Epithelial cell of esophagus (primary cell): ENCODE data around the gene PCBD1.
"Not testable (repeated sequence)": the region's sequence is repeated elsewhere in the genome, so short reads cannot be mapped to it uniquely, and the experiment has no call there.

Source experiments
- DNase-seq: peaks from one replicate; pipeline ENCODE4 v3.0.0; 2010; ENCODE audit warnings: low read depth
- H3K4me3 ChIP-seq: 2 replicates; pipeline ENCODE4 v1.5.1; 2011; ENCODE audit warnings: mild to moderate bottlenecking, low read length, control low read depth
- TF ChIP-seq, protein P1 (sequence below): IDR thresholded peaks from 2 replicates; pipeline ENCODE4 v1.5.1; 2011; ENCODE audit warnings: low read depth, mild to moderate bottlenecking, low read length, control low read depth, inconsistent platforms; ENCODE audit not compliant: insufficient read depth; ENCODE audit errors: missing control alignments

PCBD1 gene

DNA sequence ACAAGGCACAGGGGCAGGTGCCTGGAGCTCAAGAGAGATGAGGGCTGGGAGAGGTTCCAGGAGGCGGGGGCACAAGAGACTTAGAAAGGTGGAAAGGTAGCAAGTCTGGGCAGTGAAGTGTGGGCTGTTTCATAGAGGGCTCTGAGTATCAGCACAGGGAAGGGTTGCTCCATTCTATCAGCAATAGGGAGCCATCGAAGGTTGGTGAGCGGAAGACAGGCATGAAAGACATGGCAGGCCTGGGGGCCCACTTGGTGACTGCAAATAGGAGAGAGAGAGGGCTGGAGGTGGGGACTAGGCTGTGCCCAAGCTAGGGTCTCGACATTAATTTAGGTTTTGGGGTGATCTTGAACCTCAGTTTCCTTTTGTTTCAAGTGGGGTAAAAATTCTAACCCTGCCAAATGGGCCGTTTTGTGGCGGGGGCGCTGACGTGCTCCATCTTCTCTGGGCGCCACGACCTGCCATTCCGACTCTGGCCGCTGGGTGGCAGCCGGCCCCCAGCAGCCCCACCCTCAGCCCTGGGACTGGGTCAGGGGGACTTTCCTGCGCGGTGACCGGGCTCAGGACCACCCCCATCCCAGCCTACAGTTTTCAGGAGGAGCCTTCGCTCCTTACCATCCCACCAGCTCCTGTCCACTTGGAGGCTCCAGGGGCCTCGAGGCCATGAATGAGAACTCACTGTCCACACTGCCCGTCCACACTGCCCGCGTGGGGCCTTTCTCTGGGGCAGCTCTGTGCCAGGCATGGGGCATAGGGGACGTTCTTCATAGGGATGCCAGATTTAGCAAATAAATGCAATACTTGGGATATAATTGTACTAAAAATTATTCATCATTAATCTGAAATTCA, 37.2 kb upstream of the PCBD1 start:
- TF ChIP-seq, protein P1, sequence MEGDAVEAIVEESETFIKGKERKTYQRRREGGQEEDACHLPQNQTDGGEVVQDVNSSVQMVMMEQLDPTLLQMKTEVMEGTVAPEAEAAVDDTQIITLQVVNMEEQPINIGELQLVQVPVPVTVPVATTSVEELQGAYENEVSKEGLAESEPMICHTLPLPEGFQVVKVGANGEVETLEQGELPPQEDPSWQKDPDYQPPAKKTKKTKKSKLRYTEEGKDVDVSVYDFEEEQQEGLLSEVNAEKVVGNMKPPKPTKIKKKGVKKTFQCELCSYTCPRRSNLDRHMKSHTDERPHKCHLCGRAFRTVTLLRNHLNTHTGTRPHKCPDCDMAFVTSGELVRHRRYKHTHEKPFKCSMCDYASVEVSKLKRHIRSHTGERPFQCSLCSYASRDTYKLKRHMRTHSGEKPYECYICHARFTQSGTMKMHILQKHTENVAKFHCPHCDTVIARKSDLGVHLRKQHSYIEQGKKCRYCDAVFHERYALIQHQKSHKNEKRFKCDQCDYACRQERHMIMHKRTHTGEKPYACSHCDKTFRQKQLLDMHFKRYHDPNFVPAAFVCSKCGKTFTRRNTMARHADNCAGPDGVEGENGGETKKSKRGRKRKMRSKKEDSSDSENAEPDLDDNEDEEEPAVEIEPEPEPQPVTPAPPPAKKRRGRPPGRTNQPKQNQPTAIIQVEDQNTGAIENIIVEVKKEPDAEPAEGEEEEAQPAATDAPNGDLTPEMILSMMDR, result peak; percentile 84
- H3K4me3 ChIP-seq, result no peak overlapping the region
- DNase-seq, result peak; percentile 38

DNA sequence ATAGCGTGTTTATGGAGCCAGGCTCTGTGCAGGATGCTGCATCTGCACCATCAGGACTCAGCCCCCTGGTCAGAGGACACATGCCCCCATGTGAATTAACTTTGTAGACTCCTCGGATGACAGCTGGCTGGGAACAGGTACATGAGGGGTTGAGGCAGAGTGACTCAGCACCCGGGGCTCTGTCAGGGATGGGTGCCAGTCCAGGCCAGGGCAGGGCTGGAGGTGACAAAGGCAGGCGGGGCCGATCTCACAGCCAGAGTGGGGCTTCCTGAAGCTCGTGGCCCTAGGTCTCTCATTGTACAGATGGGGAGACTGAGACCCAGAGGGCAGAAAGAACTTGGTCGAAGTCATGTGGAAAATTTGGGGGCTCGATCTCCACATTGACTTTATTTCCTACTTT, 35.3 kb upstream of the PCBD1 start:
- TF ChIP-seq, protein P1, result no peak
- no peak for DNase-seq
- no peak overlapping the region for H3K4me3 ChIP-seq

DNA sequence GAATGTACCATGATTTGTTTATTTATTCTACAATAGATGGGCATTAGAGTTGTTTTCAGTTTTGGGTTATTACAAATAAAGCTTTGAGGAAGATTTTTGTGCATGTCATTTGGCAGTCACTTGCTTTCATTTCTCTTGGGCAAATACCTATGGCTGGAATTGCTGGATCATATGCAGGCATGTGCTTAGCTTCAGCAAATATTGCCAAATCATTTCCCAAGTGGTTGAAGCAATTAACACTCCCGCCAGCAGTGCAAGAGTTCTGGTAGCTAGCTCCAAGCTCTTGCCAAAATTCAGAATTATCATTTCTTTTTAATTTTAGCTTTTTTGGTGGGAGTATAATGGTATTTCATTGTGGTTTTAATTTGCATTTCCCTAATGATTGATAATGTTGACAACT, 32.9 kb upstream of the PCBD1 start:
- TF ChIP-seq, protein P1, result no peak
- no peak overlapping the region for H3K4me3 ChIP-seq
- no peak for DNase-seq

DNA sequence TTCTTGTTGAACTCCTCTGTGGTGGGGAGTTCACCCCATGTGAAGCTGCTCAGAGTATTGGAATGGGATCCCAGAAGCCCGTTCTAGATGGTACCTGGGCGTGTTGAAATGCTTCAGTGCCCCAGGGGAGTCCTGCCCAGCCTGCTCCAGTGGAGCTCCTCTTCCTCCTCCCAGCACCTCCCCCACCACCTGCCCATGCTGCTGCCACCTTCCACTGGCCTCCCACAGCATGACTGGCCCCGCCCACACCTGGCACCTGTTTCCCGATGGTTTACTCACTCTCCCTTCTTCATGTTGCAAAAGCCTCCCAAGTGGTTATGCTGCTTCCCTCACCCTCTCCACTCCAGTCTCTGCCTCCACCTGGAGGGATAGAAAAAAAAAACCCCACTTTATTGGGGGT, 32.2 kb upstream of the PCBD1 start:
- peak; percentile 74 for DNase-seq
- no peak overlapping the region for H3K4me3 ChIP-seq
- TF ChIP-seq, protein P1, result peak; percentile 10

DNA sequence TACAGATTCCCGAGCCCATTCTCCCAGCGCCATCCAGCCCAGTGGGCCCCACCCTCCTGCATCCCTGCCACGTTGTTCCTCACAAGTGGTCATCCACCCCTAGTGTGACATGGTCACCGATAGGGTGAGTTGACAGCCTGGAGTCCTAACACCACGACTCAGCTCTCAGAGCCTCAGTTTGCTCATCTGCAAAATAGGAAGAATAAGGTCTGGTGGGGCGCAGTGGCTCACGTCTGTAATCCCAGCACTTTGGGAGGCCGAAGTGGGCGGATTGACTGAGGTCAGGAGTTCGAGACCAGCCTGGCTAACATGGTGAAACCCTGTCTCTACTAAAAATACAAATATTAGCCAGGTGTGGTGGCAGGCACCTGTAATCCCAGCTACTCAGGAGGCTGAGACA, 31.5 kb upstream of the PCBD1 start:
- DNase-seq, result not testable (repeated sequence)

DNA sequence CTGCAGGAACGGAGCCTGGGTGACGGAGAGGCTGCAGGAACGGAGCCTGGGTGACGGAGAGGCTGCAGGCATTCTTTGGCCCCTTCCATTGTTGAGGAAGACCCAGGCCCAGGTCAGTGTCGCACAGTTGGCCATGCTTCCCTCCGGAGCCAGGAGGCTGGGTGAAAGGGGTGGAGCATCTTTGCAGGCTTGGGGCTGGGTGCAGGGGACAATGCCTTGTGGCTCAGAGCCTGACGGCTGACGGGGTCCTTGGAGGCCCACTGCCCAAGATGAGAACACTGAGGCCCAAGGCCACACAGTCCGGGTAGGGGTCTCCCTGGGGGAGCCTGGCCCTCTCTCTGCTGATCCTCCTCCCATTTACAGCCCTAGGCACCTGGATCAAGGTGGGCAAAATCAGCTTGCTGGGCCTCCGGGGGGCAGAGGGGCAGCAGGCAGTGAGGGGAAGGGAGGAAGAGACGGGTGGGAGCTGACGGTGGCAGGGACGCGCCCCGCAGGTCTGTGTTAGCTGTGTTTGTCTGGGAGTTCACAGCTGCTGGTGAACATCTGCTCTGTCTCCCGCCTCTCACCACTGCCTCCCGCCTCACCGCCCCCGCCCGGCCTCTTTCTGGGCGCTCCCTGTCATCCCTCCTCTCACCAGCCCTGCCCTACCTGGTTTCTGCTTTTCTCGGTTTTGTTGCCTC, 30.6 kb upstream of the PCBD1 start:
- H3K4me3 ChIP-seq, result no peak overlapping the region
- TF ChIP-seq, protein P1, result no peak
- no peak for DNase-seq

More for the DNA sequence above, 31.5 kb upstream of the PCBD1 start:
- H3K4me3 ChIP-seq, result not testable (repeated sequence)

DNA sequence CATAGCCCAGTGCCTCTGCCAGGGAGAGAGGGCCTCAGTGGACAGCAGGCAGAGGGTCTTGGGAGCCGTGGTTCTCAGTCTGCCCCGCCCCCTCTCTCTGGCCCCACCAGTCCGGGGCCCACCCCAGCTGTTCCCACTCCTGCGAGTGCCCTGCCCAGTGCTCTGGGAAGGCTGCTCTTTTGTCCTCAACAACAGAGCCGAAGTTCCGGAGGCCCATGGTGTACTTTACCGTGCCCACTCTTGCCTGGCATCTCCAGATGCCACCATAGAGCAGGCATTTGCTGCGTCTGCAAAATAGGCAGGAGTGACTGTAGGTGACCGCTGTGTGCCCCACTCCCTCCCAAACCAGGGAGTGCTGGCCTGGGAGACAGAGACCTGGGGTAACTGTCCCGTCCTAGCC, 29.3 kb upstream of the PCBD1 start:
- TF ChIP-seq, protein P1, result no peak
- H3K4me3 ChIP-seq, result no peak overlapping the region
- no peak for DNase-seq
